Measurements from ENCODE around the gene HYKK. TPM values are rescaled to one million over a fixed set of nuclear protein-coding genes. Genes with fewer than 3 reads are reported as not detected.

Gene HYKK
- total and polyA plus RNA-seq, 2 of the 13 experiments (the other 11 are each of a cell fraction or from before 2014, with no cell fraction given): 3.5 to 5.4 TPM

DNA sequence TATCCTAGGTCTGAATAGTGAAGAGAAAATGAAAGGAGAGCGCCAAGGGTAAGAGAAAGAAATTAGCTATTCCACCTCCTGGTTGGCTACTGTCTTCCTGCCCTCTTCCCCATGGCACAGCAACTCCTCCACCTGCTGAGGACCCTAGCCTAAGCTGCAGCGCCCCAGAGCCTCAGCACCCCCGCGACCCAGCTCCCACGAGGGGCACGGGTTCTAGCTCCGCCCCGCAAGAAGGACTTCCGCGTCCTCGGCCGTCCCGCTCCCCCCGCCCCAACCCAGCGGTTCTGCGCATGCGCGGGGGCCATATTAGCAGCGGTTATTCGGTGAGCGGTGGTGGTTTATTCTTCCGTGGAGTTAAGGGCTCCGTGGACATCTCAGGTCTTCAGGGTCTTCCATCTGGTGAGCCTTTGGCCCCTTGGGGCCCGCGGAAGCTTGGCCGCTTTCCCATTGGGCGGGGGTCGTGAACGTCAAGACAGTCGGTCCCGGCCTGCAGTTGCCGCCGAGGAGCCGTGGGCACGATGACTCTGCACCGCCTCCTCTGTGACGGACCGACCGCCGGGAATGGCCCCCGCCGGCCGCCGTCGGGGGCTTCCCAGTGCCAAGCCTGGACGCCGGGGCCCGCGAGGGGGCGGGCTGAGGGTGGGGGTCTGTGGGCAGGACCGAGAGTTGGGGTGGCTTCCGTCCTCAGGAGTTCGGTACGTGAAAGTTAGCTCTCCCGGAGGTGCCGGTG is 32.9 kb downstream of the HYKK start, which contains the start of gene PSMA4 (continued):
- TF ChIP-seq, protein P1, sequence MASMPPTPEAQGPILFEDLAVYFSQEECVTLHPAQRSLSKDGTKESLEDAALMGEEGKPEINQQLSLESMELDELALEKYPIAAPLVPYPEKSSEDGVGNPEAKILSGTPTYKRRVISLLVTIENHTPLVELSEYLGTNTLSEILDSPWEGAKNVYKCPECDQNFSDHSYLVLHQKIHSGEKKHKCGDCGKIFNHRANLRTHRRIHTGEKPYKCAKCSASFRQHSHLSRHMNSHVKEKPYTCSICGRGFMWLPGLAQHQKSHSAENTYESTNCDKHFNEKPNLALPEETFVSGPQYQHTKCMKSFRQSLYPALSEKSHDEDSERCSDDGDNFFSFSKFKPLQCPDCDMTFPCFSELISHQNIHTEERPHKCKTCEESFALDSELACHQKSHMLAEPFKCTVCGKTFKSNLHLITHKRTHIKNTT (CRISPR knock-in tag; IDR thresholded peaks at IDR 0.05): no peak
- TF ChIP-seq CENPX (CRISPR knock-in tag; IDR thresholded peaks at IDR 0.05) (no peak), CCAR2 (optimal IDR thresholded peaks at IDR 0.05; ENCODE audit: low read depth, low read length) (no peak), ZNF816 (CRISPR knock-in tag; IDR thresholded peaks at IDR 0.05; ENCODE audit: borderline replicate concordance) (peak; percentile 83; the same call in 1 of the 2 replicates), ZNF619 (CRISPR knock-in tag; IDR thresholded peaks at IDR 0.05) (no peak; the same call in 1 of the 2 replicates), KIAA2018 (CRISPR knock-in tag; IDR thresholded peaks at IDR 0.05; ENCODE audit: borderline replicate concordance) (no peak), ERF (CRISPR knock-in tag; IDR thresholded peaks at IDR 0.05) (peak; percentile 32; the same call in 1 of the 2 replicates), SRF (IDR thresholded peaks at IDR 0.05; ENCODE audit: low read depth, low read length) (no peak), ZFP1 (CRISPR knock-in tag; IDR thresholded peaks at IDR 0.05) (no peak), HNRNPUL1 (IDR thresholded peaks at IDR 0.05; ENCODE audit: low read depth, low read length) (no peak), PRPF4 (IDR thresholded peaks at IDR 0.05; ENCODE audit: low read depth, low read length, poor library complexity, severe bottlenecking) (no peak), FOXM1 (CRISPR knock-in tag; IDR thresholded peaks at IDR 0.05) (no peak), ASH2L (IDR thresholded peaks at IDR 0.05; ENCODE audit: insufficient read length, low read depth, low read length) (peak; percentile 91), KLF12 (CRISPR knock-in tag; IDR thresholded peaks at IDR 0.05; ENCODE audit: borderline replicate concordance) (no peak)
- TF ChIP-seq, protein P2, sequence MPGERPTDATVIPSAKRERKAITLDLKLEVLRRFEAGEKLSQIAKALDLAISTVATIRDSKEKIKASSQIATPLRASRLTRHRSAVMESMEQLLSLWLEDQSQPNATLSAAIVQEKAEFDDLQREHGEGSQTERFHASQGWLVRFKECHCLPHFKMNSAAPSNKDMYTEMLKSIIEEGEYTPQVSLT (CRISPR knock-in tag; IDR thresholded peaks at IDR 0.05; ENCODE audit: borderline replicate concordance, low read depth): no peak
- TF ChIP-seq, protein P3, sequence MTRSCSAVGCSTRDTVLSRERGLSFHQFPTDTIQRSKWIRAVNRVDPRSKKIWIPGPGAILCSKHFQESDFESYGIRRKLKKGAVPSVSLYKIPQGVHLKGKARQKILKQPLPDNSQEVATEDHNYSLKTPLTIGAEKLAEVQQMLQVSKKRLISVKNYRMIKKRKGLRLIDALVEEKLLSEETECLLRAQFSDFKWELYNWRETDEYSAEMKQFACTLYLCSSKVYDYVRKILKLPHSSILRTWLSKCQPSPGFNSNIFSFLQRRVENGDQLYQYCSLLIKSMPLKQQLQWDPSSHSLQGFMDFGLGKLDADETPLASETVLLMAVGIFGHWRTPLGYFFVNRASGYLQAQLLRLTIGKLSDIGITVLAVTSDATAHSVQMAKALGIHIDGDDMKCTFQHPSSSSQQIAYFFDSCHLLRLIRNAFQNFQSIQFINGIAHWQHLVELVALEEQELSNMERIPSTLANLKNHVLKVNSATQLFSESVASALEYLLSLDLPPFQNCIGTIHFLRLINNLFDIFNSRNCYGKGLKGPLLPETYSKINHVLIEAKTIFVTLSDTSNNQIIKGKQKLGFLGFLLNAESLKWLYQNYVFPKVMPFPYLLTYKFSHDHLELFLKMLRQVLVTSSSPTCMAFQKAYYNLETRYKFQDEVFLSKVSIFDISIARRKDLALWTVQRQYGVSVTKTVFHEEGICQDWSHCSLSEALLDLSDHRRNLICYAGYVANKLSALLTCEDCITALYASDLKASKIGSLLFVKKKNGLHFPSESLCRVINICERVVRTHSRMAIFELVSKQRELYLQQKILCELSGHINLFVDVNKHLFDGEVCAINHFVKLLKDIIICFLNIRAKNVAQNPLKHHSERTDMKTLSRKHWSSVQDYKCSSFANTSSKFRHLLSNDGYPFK (CRISPR knock-in tag; IDR thresholded peaks at IDR 0.05; ENCODE audit: borderline replicate concordance): peak; percentile 78

Measured in HepG2 (cell line).